ENCODE data around the gene UBE2V1.

UBE2V1 gene

GRCh38 chr20:50032955-50033666 is 79.8 kb downstream of the UBE2V1 start:
- H3K9me2 ChIP-seq (replicated peaks; ENCODE audit: low read depth, low read length): no peaks in the 10 kb centered on the region
- no peak for TF ChIP-seq EZH2phosphoT487 (IDR thresholded peaks at IDR 0.05; ENCODE audit: borderline replicate concordance)
- TF ChIP-seq CTCF (conservative IDR thresholded peaks at IDR 0.05; ENCODE audit: low read length): no peak
- no peaks in the 10 kb centered on the region for H3K79me2 ChIP-seq (ENCODE audit: insufficient read depth, low read length)
- H3K4me3 ChIP-seq (ENCODE audit: low read length, poor library complexity, severe bottlenecking): no peak overlapping the region
- H3F3A ChIP-seq (ENCODE audit: low read depth): no peaks in the 10 kb centered on the region
- H3K4me1 ChIP-seq (ENCODE audit: insufficient read depth, low read length, poor library complexity, severe bottlenecking): no peaks in the 10 kb centered on the region
- no peaks in the 10 kb centered on the region for H3K9me3 ChIP-seq (ENCODE audit: insufficient read depth, low read depth, low read length)
- H3K27me3 ChIP-seq (ENCODE audit: insufficient read depth, low read length, poor library complexity, severe bottlenecking): no peaks in the 10 kb centered on the region
- no peak overlapping the region for H3K9ac ChIP-seq (ENCODE audit: low read depth, low read length, poor library complexity, severe bottlenecking)
- H3K36me3 ChIP-seq (ENCODE audit: insufficient read depth, low read length): no peaks in the 10 kb centered on the region
- no peak overlapping the region for H2AFZ ChIP-seq (ENCODE audit: low read length)
- H3K4me2 ChIP-seq (ENCODE audit: low read depth, low read length, poor library complexity, severe bottlenecking): no peak overlapping the region
- H4K20me1 ChIP-seq (ENCODE audit: insufficient read depth, low read length, poor library complexity, severe bottlenecking): no peaks in the 10 kb centered on the region
